Embryonic facial prominence (tissue), 1 donor: ENCODE results near the gene RNU2-1.
"Not testable (repeated sequence)": the region's sequence is repeated elsewhere in the genome, so short reads cannot be mapped to it uniquely, and the experiment has no call there.

Experiments used
- DNase-seq: peaks from one replicate; pipeline ENCODE4 v3.0.0-alpha.2; 2016; ENCODE audit errors: extremely low spot score

The RNU2-1 gene

DNA sequence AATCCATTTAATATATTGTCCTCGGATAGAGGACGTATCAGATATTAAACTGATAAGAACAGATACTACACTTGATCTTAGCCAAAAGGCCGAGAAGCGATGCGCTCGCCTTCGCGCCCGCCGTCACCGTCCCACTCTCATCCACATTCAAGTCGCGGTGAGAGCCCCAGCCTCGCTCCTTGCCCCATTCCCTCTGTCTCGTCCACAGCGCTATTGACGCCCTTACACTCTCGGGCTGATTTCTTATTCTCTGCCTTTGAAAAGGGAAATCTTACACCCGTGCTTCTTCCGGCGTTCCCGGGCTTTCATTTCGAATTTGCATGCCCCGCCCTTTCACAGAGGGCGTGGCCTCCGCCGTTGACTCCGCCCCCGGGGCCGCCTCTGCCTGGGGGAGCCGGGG is at the start of gene RNU2-1:
Gene RNU2-1 (minus strand): TSS at position 101 of the 400 bp plus-strand sequence.
- not testable (repeated sequence) for DNase-seq

DNA sequence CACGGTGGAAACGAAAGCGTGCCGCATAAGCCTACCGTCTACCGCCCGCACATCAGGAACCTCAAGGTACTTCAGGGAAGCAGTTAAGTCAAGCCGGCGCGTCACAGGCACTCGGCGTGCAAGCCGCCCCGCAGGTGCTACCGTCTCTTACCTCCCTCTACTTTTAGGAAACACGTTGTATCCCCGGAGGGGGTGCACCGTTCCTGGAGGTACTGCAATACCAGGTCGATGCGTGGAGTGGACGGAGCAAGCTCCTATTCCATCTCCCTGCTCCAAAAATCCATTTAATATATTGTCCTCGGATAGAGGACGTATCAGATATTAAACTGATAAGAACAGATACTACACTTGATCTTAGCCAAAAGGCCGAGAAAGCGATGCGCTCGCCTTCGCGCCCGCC is 39.1 kb upstream of the RNU2-1 start:
- not testable (repeated sequence) for DNase-seq

DNA sequence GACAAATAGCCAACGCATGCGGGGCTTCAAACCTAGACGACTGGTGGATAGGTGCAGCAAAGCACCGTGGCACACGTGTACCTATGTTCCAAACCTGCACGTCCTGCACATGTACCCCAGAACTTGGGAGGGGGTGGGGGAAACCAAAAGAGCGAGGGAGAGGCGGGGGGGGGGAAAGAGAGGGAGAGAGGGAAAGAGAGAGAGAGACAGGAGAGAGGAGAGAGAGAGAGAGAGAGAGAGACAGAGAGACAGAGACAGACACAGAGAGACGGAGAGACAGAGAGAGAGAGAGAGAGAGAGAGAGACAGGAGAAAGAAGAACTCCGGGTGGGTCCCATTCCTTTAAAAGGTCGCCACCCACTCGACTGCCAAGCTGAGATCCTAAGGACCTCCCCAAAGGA is 38.7 kb upstream of the RNU2-1 start:
- not testable (repeated sequence) for DNase-seq

DNA sequence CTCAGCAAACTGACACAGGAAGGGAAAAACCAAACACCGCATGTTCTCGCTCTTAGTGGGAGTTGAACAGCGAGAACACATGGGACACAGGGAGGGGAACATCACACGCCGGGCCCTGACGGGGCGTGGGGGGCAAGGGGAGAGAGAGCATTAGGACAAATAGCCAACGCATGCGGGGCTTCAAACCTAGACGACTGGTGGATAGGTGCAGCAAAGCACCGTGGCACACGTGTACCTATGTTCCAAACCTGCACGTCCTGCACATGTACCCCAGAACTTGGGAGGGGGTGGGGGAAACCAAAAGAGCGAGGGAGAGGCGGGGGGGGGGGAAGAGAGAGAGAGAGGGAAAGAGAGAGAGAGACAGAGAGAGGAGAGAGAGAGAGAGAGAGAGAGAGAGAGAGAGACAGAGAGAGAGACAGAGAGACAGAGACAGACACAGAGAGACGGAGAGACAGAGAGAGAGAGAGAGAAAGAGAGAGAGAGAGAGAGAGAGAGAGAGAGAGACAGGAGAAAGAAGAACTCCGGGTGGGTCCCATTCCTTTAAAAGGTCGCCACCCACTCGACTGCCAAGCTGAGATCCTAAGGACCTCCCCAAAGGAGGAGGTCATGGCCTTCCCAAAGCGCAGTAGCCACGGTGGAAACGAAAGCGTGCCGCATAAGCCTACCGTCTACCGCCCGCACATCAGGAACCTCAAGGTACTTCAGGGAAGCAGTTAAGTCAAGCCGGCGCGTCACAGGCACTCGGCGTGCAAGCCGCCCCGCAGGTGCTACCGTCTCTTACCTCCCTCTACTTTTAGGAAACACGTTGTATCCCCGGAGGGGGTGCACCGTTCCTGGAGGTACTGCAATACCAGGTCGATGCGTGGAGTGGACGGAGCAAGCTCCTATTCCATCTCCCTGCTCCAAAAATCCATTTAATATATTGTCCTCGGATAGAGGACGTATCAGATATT is 37.1 kb upstream of the RNU2-1 start:
- not testable (repeated sequence) for DNase-seq

DNA sequence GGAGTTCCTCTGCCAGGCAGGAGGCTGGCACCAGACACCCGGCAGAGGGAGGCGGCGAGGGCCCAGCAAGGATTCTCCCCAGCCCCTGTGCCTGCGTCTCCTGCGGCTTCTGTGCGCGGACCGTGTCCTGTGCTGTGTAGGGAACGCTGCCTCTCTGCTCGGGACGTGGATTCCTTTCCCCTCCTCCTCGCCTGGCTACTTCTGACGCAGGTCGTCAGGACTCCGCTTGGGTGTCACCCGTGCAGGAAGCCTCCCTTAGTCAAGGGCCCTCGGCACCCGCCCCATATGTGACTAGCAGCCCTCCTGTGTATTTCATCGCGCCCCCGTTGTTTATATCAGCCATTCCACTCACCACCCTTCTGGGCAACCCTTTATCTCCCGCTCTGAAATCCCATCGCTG is 12.7 kb upstream of the RNU2-1 start:
- not testable (repeated sequence) for DNase-seq

DNA sequence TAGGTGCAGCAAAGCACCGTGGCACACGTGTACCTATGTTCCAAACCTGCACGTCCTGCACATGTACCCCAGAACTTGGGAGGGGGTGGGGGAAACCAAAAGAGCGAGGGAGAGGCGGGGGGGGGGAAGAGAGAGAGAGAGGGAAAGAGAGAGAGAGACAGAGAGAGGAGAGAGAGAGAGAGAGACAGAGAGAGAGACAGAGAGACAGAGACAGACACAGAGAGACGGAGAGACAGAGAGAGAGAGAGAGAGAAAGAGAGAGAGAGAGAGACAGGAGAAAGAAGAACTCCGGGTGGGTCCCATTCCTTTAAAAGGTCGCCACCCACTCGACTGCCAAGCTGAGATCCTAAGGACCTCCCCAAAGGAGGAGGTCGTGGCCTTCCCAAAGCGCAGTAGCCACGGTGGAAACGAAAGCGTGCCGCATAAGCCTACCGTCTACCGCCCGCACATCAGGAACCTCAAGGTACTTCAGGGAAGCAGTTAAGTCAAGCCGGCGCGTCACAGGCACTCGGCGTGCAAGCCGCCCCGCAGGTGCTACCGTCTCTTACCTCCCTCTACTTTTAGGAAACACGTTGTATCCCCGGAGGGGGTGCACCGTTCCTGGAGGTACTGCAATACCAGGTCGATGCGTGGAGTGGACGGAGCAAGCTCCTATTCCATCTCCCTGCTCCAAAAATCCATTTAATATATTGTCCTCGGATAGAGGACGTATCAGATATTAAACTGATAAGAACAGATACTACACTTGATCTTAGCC is 7.0 kb upstream of the RNU2-1 start:
- not testable (repeated sequence) for DNase-seq

DNA sequence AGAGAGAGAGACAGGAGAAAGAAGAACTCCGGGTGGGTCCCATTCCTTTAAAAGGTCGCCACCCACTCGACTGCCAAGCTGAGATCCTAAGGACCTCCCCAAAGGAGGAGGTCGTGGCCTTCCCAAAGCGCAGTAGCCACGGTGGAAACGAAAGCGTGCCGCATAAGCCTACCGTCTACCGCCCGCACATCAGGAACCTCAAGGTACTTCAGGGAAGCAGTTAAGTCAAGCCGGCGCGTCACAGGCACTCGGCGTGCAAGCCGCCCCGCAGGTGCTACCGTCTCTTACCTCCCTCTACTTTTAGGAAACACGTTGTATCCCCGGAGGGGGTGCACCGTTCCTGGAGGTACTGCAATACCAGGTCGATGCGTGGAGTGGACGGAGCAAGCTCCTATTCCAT is 5.8 kb upstream of the RNU2-1 start:
- DNase-seq, result not testable (repeated sequence)

DNA sequence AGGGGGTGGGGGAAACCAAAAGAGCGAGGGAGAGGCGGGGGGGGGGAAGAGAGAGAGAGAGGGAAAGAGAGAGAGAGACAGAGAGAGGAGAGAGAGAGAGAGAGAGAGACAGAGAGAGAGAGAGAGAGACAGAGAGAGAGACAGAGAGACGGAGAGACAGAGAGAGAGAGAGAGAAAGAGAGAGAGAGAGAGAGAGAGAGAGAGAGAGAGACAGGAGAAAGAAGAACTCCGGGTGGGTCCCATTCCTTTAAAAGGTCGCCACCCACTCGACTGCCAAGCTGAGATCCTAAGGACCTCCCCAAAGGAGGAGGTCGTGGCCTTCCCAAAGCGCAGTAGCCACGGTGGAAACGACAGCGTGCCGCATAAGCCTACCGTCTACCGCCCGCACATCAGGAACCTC is 514 bp downstream of the RNU2-1 start:
- DNase-seq, result not testable (repeated sequence)

DNA sequence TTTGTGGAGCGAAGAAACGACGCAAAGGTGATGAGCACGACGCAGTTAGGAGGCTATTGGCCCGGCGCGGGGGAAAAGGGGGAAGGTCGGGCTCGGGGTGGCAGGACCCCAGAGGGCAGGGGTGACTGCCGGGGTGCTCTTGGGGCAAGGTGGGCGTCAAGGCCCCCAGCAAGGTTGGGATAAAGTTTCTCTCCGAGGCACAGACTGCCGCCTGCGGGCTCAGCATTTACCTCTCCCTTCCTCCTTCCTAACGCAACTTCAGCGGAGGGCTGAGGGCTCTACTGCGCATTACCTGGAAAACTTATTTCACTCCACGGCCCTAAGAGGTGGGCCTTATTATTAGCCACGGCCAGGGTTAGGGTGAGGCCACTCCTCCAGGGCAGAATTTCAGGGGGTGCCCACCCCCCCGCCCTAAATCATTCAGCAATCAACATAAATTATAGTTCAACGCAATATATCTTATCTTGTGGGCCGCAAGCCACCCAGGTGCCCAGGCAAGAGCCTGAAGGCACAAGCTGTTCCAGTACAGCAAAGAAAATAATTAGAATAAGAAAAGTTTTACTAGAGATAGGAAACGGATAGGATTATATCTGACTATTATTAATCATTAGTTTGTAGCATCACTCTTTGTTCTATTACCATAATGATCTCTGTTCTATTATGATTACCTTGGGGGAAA is 1.6 kb downstream of the RNU2-1 start:
- DNase-seq, result not testable (repeated sequence)

DNA sequence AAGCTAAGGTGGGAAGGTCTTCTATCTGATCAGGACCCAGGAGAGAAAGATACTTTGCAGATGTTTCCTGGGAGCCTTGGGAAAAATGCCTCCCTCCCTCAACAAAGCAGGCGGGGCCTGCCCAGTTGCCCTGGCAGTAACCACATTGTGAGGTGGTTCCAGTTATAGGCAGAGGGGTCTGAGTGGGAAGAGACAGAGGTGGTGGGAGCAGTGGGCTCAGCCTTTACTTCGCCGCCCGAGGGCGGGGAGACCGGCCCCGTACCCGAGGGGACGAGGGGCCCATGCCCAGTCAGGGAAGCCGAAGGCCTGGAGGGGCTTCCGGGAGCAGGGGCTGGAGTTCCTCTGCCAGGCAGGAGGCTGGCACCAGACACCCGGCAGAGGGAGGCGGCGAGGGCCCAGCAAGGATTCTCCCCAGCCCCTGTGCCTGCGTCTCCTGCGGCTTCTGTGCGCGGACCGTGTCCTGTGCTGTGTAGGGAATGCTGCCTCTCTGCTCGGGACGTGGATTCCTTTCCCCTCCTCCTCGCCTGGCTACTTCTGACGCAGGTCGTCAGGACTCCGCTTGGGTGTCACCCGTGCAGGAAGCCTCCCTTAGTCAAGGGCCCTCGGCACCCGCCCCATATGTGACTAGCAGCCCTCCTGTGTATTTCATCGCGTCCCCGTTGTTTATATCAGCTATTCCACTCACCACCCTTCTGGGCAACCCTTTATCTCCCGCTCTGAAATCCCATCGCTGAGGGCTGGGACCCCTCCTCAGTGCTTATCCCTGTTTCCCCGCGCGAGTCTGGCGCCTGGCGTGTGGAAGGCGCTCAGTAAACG is 2.4 kb downstream of the RNU2-1 start:
- DNase-seq, result not testable (repeated sequence)

DNA sequence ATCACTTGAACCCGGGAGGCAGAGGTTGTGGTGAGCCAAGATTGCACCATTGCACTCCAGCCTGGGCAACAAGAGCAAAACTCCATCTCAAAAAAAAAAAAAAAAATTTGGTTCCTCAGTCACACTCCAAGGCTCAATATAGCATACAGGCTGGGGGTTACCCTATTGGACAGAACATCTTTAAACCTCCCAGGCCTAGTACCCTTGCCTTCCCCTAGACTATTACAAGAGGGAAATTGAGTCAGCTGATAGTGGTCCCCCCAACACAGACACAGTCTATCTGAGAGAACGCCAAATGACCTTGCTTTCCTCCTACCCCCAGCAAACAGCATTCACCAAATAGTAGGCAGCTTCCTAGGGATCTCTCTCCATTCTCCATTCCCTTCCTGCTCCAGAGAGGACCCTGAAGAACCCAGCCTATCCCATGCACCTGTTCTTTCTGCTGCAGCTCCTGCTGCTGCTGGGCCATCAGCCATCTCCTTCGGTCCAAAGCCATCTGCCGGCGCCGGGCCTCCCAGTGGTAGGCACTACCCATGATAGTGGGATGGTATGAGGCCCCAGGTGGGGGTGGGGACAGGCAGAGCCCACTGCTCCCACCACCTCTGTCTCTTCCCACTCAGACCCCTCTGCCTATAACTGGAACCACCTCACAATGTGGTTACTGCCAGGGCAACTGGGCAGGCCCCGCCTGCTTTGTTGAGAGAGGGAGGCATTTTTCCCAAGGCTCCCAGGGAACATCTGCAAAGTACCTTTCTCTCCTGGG is 5.6 kb downstream of the RNU2-1 start, which contains the start of gene CCDC200:
Gene CCDC200 (minus strand): TSS at position 604 of the 763 bp plus-strand sequence. CDS start 69 bp downstream, at position 535.
- DNase-seq, result not testable (repeated sequence)

DNA sequence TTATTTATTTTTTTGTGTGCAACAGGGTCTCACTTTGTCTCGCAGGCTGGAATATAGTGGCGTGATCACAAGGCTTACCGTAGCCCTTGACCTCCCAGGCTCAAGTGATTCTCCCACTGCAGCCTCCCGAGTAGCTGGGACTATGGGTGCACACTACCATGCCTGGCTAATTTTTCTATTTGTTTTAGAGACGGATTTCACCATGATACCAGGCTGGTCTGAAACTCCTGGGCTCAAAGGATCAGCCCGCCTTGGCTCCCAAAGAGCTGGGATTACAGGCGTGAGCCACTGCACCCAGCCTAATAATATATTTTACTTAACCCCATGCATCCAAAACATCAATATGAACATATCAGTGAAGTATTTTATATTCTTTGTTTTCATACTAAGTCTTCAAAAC is 7.4 kb downstream of the RNU2-1 start:
- no peak for DNase-seq

DNA sequence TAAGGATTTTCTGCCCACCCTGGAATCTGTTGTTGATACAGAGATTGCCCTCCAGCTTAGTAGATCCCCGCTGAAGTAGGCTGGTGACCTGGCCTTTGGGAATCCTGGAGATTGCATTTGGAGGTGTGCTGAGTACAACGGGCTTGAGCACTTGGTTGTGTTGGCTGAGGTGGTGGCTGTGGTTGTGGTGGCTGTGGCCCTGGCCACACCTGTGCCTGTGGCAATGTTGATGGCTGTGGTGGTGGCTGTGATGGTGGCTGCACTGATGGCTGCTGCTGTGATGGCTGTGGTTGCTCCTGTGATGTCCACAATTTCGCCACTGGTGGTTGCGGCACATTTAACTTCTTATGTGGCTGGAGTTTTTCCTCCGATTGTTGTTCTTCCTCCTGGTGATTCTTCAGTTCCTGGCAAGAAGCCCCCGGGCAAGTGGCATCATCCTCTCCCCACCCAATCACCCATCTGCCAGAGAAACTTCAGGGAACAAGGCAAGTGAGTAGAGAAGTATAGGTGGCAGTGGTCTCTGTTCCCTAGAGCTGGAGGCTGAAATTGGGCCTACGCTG is 9.6 kb downstream of the RNU2-1 start:
- DNase-seq, result no peak

DNA sequence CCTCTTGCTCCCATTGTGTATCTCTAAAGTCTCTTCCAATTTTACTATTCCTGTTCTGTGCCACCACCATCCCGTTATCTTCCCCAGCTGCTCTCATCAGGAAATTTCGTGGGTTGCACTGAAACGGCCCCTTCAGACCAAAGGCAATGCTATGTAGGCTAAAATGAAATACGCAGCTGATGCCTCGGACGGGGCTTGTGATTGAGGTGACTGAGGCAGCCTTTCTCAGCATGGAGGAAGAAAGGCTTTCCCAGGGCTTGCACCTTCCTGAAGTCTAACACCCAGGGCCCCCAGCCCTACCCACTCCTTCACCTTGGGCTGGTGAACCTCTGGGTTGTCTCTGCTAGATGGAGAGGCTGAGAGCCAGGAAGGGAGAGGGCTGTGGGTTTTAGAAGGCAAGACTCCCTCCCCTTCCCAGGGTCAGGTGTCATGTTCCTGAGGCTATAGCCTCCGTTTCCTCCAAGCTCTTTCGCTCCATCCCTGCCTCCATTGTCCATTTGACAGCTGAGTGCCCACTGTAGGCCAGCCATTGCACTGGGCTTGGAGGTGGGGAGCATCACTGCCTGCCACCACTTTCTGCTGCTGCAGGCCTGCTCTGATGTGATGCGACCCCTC is 13.2 kb downstream of the RNU2-1 start:
- no peak for DNase-seq

DNA sequence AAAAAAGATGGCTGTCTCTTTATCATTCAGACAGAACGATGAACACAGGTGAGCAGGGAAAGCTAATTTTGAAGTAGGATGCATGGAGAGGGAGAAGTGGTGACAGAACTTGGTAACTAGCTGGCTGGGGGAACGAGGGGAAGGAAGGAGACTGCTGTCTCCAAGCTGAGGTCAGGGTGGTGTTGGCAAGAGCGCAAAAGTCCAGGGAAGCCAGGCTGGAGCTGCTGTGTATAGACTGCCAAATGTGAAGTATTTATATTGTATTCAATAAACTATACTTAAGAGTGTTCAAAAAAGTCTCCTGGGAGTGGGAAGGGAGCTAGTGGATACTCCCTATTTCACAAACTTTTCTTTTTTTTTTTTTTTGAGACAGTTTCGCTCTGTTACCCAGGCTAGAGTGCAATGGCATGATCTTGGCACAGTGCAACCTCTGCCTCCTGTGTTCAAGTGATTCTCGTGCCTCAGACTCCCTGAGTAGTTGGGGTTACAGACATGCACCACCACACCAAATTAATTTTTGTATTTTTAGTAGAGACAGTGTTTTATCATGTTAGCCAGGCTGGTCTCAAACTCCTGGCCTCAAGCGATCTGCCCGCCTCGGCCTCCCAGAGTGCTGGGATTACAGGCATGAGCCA is 13.9 kb downstream of the RNU2-1 start:
- DNase-seq, result no peak

DNA sequence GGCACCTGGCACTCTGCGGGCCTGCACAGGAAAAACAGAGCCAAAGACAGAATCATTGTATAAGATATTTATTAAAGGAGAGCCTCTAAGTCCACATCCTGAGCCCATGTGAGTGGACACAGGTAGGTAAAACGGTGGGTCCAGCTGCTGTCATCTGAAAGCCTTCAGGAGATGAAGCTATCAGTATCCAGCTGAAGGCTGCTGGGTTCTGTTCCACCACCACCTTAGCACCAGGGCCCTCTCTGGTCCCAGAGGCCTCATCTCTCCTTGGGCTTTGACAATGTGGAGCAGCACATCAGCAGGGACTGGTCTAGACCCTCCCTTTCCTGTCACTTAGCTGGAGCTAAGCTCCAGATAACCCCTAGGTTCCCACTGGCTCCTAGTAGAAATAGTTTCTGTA is 14.8 kb downstream of the RNU2-1 start:
- DNase-seq, result no peak

DNA sequence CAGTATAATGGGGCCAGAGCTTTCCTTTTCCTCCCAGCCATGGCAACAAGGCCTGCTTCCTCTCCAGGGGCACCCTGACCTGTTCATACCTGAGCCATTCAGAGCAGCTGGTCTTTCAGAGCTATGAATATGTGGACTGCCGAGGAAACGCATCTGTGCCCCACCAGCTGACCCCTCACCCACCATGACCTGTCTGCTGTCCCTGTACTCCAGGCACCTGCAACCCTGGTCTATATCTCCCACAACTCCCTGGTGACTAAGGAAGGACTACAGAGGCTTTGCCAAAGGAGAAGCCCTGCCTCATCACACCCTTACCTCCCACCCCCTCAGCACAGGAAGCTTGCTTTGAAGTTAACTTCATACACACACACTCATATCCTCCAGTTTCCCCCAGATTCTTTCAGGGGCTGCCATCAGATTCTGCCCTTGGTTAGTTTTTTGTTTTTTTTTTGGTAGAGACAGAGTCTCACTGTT is 16.1 kb downstream of the RNU2-1 start:
- DNase-seq, result no peak

DNA sequence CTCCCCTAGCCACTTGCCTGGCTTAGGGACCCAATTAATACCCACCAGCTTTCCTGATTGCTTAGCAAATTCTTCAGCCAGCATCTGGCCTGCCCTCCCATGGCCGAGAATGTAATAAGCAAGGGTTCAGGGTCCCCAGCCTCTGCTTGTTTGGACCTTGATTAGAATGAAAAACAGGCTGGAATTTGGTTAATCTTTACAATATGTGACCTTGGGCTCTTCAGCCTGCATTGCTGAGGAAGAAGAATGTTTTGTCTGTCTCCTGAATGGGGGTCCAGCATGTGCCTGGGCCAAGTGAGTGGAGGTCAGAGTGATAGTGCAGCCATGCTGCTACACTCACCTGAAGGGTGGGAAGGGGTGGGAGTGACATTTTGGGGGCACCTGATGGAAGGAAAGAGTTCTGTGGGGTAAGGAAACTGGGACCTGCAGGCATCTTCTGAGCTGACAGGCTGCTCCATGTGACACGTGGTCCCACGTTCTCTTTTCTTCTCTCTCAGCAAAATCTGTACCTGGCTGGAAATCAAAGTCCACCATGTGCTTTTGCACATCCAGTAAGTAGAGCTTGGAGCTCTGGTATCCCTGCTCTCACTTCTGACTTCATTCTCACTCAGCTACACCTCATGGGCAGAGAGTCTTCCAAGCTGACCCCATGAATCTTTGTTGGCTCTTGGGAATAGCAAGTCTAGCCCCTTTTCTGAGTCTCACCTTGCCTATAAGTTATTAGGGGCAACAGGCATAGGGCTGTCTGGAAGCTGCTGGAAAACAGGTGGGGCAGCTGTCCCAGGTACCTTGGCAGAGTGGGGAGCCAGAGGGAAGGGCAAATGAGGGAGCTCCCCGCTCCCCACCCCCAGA is 16.8 kb downstream of the RNU2-1 start:
- no peak for DNase-seq
